Activated T-cell treated with anti-CD3 and anti-CD28 coated beads for 1 hour (primary cell): Measurements from ENCODE around the gene DENND2A.
"Not testable (repeated sequence)": the region's sequence is repeated elsewhere in the genome, so short reads cannot be mapped to it uniquely, and the experiment has no call there.

Experiments used
- DNase-seq: peaks from one replicate; pipeline ENCODE4 v3.0.0-alpha.2; 2020; ENCODE audit warnings: low read depth

DENND2A gene

DNA sequence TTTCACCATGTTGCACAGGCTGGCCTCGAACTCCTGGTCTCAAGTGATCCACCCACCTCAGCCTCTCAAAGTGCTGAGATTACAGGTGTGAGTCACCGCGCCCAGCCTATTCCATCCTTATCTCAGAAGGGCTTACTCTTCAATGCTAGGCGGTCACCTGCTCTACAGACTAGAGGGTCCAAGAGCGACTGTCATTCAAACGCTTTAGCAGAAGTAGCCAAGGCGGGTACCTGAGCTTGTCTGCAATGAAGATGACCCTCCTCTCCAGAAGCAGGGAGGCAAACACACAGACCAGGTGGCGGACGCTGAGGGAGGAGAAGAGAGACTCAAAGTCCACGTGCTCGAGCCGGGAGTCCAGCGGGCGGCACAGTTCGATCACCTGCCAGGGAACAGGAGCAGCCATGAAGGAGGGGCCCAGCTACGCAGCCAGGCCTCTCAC, 96.2 kb downstream of the DENND2A start:
- DNase-seq, result no peak

GRCh38 chr7:140542228-140542603, 98.4 kb downstream of the DENND2A start:
- no peak for DNase-seq

- DNase-seq, result no peak
Measured at GRCh38 chr7:140541513-140542227, 98.9 kb downstream of the DENND2A start.

- DNase-seq, result no peak
Measured at GRCh38 chr7:140541176-140541512, 99.5 kb downstream of the DENND2A start.

DNA sequence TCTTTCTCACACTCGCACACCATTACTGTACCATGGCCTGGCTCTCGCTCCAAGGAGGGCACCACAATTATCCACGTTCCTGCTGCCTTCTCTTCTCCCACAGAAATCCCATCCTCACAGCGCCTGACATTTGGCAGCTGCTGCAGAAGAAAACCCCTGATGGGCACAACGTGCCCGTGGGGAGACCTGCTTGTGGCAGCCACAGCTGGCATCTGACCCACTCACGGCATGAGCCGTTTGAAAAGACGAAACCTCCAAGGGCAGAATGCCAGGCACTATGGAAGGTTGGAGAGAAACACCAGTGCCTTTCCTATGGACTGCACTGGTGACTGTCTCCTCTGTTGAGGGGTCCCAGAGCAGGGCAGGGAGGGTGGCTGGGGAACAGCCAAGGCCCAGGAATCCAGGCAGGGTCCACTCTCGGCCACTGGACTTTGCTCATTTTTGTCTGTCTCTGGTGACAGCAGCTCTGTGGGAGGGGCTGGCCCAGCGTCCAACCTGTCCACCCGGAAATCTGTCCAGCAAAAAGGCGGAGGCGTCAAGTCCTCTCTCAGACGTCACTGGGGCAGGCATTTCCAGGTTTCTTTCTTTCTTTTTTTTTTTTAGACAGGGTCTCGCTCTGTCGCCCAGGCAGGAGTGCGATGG, 100.4 kb downstream of the DENND2A start:
- DNase-seq, result no peak

DNA sequence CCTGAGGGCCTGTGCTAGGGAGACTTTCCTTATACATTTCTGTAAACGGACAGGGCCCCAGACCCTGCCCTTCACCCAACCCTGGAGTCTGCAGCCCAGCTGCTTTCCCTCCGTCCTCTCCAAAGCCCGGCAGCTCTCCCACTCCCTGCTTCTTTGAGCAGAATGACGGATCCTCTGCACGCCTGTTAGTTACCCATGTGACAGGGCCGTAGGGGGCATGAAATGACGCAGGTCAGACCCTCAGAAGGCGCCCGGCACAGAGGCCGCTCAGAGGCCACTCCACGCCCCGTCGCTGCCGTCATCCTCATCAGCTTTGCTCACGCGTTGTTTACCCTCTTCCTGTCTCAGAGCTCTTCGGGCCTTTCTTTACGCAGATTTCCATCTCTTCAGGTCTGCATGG, 101.2 kb downstream of the DENND2A start:
- no peak for DNase-seq

GRCh38 chr7:140537750-140538482, 102.7 kb downstream of the DENND2A start:
- DNase-seq, result no peak

DNA sequence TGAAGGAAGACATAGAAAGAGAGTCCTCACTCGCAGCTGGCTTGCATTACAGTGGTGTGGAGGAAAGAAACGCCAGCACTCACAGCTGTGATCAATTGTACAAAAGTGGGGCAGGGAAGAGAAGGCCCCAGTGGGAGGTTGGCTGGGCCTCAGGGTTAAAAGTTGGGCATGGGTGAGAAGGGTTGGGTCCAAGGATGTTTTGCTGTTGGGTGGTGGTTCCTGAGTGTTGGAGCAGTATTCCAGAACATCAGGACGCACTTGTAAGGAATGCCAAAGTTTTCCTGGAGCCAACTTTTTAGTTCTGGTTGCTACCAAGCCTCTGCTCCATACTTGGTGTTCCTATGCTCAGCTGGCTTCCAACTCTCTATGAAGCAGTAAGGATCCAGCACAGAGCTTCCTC, 105.9 kb downstream of the DENND2A start:
- DNase-seq, result no peak

- DNase-seq, result no peak
Measured at GRCh38 chr7:140533394-140533872, 107.2 kb downstream of the DENND2A start.

DNA sequence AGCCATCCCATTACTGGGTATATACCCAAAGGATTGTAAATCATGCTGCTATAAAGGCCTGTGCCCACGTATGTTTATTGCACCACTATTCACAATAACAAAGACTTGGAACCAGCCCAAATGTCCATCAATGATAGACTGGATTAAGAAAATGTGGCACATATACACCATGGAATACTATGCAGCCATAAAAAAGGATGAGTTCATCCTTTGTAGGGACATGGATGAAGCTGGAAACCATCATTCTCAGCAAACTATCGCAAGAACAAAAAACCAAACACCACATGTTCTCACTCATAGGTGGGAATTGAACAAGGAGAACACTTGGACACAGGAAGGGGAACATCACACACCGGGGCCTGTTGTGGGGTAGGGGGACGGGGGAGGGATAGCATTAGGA, 111.2 kb downstream of the DENND2A start:
- DNase-seq, result not testable (repeated sequence)

DNA sequence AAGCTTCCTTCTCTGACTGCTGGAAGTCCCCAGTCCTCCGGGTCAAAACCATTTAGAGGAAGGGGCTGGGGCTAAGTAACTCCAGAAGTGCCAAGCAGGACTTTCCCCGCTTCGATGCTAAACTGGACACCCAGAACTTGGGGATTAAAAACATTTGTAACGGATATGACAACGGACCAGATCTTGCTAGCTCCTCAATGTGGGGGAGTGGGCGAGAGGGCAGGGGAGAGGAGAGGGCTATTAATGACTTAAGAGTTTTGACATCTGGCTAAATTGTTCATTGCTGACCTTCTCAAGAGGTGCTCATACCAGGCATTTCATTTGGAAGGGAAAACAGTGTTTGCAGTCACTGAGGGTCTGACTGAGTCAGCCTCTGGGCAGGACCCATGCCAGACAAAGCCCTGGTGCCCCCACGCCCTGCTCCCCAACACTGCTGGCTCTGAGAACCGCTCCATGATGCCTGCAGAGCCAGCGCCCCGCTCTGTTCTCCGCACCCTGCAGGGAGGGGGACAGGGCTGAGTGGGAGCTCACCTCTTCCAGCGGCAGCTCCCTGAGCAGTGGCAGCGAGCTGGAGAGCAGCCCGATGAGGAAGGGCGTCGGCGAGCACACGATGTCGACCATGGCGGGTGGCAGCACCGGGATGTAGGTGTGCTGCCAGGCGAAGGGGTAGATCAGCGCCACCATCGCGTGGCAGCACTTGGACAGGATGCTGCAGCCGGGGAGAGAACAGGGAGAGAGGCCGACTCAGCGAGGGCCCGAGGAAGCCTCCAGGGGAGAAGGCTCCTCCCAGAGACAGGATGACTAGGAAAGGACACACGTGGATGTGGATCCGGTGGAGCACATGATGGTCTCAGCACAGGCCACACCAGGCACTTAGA, 113.6 kb downstream of the DENND2A start:
- no peak for DNase-seq

DNA sequence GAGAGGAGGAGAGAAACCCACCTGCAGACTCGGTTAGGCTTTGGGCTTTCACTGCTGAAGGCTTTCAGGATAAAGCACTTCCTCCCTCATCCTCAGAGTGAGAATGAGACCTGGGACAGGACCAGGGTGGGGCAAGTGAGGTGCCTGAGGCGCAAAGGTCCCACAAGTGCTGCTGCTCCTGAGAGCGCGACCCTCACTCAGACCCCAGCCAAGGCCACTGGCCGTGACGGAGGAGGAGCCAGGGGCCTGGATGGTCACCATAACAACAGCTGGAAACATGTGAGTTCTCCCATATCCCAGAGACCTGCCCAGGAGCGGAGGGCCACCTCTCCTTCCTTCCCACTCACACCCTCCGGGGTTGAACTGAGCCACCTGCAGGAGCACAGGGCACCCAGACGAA, 114.4 kb downstream of the DENND2A start:
- no peak for DNase-seq

DNA sequence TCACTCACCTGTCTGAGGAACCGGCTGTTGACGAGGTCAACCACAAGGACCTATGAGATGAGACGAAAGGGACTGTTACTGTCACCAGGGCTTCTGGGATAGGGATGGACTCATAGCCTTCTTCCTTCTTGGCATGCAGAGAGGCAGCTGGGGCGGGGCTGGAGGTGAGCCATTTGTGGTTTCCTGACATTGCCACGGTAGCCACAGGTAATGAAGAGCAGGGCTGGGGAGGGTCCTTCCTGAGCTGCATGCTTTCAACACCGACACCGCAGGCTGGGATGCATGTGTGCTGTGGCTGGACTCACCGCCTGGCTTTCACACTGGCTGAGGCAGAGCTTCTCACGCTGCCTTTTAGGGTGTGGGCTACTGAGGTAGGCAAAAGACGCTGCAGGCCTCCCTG, 114.9 kb downstream of the DENND2A start:
- peak; percentile 13 for DNase-seq

GRCh38 chr7:140521421-140521820, 119.2 kb downstream of the DENND2A start:
- no peak for DNase-seq

DNA sequence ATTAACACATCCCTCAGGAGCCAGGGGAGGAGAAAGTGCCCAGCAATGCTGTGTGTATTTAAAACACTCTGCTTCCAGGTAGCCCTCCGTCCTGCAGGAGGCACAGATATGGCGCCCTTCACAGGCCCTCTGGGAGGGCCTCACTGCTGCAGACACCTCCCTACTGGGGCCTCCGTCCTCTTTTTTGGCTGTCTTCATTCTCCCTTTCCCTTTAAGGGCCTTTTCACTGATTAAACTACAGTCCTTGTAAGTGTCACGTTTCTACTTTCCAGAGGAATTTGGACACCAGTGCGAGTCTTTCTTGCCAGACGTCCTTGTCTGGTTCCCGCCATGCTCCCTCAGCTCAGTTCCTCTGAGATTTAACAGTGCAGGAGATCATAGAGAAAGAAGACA, 121.6 kb downstream of the DENND2A start:
- no peak for DNase-seq

GRCh38 chr7:140518370-140519006, 122.1 kb downstream of the DENND2A start:
- no peak for DNase-seq

DNA sequence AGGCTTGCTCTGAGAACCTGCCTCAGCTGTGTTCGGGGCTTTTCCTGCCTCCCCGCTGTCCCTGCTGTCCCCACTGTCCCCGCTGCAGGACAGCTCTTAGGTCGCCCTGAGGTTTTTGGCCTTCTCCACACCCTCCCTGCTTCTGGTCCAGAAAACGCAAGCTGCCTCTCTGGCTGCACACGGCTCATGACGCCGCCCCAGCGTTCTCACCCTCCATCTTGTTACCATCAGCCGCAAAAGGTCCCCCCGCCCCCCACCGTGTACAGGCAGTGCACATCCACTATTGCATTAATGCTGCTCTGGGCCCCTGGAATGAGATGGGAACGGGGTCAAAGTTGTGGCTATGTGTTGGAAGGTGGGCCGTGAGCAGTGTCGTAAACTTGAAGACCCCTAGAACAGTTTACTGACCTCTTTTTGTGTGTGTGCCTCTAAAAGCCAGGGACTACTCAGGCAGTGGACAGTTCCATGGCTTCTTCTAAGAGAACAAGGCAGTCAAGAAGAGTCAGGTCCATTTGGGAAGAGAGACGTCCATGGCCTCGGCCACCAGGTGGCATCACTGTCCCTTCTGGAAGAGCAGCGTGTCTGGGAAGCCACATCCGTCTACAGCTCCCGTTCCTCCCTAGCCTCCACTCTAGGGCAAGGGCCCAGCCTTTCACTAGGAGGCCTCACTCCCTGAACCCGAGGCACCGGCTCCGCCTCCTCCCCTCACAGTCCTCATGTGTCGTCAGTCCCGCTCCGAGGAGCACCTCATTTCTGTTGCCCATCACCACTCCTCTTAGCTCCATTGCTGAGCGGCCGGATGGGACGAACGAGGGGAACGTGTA, 122.9 kb downstream of the DENND2A start:
- DNase-seq, result peak; percentile 55

- DNase-seq, result no peak
Measured at GRCh38 chr7:140512317-140513000, 128.2 kb downstream of the DENND2A start.

GRCh38 chr7:140509789-140510188, 130.8 kb downstream of the DENND2A start:
- DNase-seq, result no peak

DNA sequence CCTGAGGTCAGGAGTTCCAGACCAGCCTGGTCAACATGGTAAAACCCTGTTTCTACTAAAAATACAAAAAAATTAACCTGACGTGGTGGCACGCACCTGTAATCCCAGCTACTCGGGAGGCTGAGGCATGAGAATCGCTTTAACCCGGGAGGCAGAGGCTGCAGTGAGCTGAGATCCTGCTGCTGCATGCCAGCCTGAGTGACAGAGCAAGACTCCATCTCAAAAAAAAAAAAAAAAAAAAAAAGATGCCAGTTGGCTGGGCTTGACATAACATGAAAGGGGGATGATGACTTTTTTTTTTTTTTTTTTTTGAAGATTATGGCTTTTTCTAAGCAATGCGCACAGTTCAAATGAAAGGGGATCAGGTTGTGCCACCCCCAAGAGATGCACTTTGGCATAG, 133.1 kb downstream of the DENND2A start:
- not testable (repeated sequence) for DNase-seq
